GM19463 (cell line): ENCODE measurements around the gene CHST13.
A peak's percentile ranks its signal among the peaks of the same experiment; 100 is the strongest.

Experiments
- ATAC-seq: cut with Tn5 transposase; IDR thresholded peaks from one replicate; pipeline ENCODE4 v1.9.1; 2021; ENCODE audit warnings: mild to moderate bottlenecking, moderate library complexity; ENCODE audit not compliant: unreplicated experiment

Gene CHST13, protein sequence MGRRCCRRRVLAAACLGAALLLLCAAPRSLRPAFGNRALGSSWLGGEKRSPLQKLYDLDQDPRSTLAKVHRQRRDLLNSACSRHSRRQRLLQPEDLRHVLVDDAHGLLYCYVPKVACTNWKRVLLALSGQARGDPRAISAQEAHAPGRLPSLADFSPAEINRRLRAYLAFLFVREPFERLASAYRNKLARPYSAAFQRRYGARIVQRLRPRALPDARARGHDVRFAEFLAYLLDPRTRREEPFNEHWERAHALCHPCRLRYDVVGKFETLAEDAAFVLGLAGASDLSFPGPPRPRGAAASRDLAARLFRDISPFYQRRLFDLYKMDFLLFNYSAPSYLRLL

DNA sequence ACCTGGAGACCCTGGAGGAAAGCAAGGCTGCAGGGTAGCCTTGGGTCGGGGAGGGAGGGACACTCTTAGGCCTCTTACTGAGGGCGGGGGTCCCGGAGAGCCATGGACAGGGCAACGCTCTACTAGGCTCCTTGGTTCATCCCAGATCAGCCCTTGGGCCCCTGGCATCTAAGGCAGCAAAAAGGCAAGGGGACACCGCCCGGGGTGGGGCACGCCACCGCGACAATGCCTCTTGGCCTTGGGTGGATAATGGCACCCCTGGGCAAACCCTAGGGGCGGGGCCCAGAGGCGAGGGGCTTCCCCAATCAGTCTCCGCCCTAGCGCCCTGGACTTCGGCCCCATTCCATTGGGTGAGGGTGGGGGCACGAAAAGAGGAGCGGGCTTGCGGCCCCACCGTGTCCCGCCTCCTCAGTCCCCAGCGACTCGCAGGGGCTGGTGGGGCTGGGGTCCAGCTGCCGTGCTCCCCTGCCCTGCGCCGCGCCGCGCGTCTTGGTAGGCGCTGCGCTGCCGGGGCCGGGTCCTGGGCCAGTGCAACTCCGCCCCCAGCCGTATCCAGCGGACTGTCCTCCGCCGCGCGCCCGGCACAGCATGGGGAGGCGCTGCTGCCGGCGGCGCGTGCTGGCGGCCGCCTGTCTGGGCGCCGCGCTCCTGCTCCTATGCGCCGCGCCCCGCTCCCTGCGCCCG lies at the start of gene CHST13:
Gene CHST13 (plus strand): TSS at position 411 of the 684 bp plus-strand sequence. CDS start 178 bp downstream, at position 589.
- ATAC-seq: no peak

DNA sequence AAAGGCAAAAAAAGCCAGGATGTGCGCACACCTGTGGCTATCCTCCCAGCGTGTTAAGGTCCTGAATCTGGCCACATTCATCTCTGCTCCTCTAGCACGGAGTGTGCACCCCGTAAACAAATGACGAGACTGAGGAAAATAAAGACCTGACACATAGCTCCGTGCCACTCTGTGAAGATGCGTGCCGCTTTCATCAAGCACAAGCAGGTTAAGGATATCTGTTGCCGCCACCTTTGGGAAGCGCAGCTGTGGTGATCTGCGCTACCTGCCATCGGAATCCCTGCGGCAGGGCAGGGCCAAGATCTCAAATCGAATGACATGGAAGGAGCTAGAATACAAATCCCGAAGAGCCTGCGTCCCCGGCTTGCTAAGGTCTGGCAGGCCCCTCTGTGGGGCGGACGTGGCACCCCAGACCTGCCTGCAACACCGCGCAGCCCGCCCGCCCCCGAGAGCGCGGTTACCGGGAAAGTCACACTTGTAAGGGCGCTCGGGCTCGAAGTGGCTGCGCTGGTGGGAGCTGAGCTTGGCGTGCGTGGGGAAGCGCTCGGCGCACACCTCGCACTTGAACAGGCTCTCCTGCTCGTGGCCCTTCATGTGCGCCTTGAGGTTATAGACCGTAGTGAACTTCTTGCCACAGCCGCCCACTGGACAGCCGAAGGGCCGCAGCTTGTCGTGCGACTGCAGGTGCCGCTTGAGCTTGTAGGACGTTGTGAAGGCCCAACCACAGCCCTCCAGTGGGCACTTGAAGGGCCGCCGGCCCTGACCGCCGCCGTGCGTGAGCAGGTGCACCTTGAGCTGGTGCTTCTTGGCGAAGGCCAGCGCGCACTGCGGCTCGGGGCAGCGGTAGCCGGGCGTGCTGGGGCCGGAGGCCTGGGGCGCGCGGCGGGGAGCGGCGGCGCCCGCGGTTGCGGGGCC lies 49.2 kb upstream of the CHST13 start:
- peak; percentile 9 for ATAC-seq

DNA sequence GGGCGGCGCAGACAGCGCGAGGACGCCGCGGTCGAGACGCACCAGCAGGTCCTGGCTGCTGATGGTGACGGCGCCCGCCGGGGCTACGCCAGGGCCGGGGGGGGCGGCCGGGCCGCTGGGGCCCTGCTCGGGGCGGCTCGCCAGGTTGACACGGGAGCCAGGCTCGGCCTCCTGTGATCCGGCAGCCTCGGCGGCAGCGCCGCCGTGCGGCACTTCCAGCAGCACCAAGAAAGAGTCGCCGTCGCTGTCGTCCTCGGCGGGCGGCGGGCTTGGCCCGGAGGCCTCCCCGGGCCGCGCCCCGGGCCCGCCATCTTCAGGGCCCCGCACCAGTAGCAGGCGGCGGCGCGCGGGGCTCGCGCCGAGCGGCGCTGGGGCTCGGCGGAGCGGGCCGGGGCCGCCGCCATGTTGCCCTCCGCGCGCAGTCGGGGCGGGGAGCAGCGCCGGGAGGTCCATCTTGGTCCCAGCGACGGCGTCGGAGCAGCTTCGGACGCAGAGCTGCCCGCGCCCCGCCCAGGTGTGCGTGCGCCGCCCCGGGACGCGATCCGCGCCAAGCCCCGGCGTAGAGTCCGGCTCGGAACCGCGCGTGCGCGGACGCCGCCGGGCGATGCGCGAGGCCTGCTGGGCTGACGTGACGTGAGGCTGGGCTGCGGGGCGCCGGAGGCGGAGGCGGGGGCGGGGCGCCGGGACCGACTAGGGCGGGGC lies 48.4 kb upstream of the CHST13 start, which contains the start of gene ZXDC:
Gene ZXDC (minus strand): TSS at position 479 of the 702 bp plus-strand sequence. CDS start 26 bp downstream, at position 453.
- peak; percentile 81 for ATAC-seq

DNA sequence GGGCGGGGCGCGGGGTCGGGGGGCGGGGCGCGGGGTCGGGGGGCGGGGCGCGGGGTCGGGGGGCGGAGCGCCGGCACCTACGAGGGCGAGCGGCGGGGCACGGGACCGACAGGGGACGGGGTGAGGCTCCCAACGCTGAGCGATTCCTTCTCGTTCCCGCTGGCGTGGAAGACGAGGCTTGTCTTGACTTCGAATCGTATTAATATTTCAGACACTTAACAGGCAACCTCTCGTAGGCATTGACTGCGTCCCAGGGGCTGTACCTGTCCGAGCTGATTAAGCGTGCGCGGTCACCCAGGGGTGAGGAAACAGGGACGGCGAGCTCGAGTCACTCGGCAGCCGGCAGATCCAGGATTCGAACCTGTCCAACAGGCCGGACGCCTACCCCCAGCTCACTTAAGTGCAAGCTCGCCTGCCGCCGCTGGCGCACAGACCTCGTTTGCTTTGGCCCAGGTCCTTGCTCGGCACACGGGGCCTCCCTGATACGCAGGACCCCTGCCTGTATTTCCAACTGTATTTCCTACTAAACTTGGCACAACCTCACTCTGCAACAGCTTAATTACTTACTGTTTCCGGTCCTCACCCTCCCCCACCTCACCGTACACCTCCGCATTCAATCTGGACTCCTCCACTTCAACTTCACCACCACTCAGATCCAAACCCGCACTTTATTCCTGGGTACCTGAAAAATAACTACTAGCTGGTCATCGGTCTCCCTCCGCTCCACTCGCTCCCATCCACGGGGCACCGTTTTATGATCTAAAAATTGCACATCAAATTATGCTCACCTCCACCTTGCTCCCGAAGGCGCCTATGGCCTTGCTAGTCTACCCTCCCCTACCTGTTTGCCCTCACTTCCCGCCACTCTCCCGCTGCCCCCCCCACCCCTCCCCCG lies 47.5 kb upstream of the CHST13 start:
- ATAC-seq: peak; percentile 20

DNA sequence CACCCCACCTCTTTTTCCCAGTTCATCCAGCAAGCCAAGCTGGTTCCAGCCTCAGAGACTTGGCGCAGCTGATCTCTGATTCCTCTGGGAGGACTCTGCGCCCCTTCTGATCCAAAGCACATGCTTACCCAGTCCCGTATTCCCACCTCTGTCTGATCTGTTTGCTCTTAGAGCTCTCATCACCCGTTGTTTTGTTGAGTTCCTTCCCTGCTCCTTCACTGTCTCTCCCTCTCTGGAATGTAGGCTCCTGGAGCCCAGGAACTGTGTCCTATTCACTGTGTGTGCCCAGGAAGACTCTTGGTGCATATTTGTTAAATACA lies 46.9 kb upstream of the CHST13 start:
- no peak for ATAC-seq

DNA sequence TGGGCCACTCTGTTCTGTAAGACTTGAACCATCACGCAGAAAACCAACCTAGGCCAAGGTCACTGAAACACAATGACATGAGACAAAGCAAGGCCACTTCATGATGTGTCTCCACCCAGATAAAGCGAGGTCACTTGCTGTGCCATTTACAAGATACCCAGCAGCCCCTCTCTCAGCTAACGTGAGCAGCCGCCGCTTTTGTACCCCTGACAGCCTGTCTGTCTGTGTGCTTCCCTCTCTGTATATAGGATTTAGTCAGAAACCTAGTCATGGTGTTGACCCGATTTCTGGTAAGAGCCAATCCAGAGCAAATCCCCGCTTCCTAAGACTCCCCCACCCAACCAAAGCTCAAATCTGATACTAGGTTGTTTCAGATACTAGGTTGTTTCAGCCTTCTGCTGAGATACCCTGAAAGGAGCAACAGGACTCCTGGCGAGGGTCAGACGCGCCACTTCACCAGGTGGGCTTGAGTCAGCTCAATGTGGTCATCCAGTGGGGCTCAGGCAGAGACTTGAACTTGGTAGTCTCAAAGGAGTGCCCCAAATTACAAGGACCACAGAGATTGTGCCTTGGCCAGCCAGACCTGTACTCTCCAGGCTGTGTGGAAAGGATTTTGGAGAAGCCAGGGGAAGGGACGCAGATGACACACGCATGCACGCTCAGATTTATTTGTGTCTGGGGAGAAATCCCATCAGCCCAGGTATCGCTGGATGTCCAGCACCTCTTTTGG lies 45.2 kb upstream of the CHST13 start:
- no peak for ATAC-seq

DNA sequence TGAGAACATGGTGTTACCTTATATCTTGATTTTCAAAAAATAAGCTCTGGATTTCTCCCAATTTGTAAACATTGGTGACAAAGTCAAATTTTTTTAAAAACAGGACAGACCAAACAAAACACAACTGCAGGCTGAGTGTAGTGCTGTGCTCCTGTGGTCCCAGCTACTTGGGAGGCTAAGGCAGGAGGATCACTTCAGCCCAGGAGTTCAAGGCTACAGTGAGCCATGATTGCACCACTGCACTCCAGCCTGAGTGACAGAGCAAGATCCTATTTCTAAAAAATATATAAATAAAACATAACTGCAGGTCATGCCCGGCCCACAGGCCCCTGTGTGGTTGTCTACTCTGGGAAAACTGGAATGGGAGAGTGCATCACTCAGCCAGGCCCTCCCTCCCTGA lies 44.3 kb upstream of the CHST13 start:
- ATAC-seq: no peak

DNA sequence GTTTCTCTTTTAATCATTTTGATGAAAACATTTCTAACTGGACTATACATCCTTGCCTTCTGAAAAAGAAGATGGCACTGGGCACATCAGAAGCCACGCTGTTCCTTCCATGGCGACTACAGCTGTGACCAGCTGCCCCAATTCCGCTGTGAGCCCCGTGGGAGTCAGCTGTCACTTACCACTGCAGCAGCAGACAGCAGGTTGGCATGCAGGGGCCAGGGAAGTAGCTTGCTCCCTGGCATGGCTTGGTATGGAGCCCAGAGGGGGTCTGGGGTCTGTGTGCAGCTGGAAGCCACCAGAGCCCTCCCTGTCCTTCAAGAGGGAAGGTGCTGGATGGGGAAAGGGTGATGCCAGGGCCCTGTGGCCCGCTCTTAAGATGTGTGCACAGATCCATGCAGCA lies 43.7 kb upstream of the CHST13 start:
- ATAC-seq: no peak

DNA sequence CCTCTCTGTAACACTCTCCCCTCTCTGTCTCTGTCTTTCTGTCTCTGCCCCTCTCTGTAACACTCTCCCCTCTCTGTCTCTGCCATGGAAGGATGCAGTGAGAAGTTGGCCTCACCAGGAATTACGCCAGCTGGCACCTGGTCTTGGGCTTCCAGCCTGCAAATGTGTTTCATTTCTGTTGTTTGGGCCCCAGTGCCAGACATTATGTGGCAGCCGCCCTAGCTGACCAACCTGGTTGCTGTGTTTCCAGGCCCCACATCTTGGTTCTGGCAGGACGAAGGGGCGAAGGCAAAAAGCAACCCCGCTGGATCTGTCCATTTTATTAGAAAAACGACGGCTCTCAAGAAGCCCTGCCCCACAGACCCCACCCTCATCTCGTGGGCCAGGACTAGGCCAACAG lies 43.1 kb upstream of the CHST13 start:
- no peak for ATAC-seq

DNA sequence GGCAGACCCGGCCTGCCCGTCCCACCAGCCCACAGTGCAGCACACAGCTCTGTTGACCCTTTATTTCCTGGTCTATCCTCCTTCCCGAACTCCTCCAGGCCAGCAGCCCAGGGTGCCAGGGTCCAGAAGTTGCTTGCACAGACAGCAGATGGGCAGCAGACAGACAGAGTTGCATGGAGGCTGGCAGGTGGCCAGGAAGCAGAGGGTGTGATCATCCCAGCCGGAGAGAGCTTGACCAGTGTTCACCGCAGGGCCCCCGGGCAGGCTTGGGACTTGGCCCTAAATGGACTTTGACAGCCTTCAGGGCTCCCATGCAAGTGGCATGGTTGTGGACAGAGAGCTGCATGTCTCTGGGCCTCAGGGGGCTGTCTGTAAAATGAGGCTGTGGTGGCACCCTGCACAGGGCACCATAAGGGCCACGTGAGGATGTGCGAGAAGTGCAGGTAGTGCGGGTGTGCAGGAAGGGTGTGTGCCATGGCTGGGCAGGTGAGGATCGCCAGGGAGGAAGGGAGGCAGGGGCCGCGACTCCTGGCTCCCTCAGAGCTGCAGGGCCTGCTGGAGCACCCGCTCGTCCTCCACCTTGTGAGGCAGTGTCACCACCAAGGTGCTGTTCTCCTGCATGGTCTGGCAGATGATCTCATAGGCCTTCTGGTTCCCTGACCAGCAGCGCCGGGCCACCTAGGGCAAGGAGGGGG lies 42.0 kb upstream of the CHST13 start:
- ATAC-seq: no peak

DNA sequence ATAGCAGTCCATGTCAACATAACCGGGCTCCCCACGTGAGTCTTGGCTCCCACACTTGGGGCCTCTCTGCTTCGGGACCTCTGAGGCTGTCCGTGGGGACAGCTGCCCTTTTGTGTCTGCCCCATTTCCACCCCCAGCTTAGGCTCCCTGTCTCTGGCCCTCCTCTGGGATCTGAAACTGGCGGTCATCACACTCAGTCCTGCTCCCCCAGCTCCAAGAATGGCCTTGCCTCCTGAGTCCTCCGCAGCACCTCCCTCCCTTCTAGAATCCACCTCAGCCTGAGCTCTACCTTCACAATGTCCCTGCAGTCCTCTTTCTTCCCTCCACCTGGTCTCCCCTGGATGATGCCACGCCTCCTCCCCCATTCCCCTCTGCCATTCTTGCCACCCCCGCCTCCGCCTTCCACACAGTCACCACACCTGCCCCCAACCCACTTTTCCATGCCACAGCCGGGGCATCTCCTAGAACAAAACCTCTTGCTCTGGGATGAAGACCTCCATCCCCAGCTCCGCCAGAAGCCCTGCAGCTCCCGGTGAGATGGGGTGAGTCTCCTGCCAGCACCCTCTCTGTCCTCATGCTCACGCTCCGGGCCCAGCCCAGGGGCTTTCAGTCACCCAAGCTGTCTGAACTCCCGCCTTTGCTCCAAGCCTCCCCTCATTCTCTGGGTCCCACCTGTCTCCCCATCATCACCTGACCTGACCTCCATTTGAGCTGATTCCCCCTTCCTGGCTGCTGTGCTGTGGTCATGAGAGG lies 41.3 kb upstream of the CHST13 start:
- ATAC-seq: no peak

DNA sequence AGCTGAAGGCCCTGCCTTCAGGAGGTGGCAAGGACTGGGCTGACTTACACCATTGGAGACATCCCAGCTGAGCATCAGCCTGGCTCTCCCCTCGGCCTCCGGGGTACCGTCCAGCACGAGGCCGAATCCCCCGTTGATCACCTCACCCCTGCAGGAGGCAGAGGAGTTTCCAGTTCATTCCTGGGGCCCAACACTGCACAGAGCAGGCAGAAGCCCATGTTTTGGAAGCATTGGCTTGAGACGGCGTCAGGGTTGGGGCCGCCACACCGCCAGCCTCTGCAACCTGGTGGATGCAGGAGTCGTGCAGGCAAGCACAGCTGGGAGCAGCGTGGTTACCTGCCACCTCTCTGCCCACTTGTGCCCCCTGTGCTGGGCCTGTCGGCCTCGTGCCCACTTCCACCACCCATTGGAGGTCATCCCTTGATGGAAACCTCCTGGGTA lies 40.6 kb upstream of the CHST13 start:
- ATAC-seq: no peak

DNA sequence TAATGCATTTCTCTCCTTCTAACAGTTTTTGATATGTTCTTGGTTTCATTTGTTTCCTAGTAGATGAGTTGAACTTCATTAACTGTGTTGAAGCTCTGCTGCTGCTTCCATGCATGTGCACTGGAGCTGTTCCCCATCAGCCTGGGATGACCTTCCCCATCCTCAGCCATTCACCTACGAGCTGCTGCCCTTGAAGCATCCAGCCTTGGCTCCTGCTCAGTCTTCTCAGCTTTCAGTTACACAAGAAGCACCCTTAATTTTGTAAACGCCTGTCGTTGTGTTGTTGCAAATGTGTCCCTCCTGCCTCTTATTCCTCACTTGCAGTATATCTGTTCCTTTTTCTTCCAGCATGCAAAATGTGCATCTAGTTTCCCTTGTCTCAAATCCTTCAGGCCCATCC lies 39.8 kb upstream of the CHST13 start:
- no peak for ATAC-seq

DNA sequence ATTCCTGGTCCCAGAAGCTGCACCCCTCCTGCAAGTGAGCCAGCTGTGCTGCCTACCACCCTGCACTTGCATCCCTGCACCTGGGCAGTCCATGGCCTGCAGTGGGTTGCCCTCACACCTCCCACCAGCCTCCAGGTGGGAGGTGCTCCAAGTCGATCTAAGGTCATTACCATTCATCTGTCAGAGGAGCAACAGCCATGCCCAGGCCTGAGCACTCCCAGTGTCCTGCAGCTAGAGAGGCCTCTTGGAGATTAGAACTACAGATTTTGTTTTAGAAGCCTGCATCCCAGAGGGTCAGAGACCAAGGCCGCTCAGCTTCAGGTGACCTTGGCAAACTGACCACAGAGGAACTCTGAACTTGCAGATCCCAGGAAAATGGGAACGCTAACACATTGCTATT lies 39.3 kb upstream of the CHST13 start:
- no peak for ATAC-seq

DNA sequence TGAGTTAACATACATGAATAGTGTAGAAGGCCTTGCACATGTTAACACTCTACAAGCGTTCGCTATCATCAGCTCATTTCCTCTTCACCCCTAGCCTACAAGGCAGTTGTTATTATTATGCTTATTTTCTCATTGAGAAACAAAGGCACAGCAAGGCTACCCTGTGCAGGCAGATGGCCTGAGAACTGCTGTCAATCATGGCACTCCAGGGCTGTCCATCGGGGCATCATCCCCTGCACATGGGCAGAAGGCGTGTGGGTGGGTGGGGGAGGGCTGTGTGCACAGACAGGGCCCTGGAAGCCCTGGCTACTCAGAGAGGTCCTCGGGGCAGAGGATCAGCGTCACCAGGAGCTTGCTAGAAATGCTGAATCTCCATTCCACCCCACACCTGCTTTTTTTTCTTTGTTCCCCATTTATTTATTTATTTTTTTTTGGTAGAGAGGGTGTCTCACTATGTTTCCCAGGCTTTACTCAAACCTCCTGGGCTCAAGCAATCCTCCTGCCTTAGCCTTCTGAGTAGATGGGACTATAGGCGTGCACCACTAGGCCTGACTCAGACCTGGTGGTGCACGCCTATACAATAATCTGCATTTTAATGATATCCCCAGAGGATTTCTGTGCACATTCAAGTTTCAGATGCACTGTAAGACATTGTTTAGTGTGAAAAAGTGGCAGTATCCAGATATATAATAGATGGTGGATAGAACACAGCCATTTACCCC lies 38.6 kb upstream of the CHST13 start:
- ATAC-seq: no peak

DNA sequence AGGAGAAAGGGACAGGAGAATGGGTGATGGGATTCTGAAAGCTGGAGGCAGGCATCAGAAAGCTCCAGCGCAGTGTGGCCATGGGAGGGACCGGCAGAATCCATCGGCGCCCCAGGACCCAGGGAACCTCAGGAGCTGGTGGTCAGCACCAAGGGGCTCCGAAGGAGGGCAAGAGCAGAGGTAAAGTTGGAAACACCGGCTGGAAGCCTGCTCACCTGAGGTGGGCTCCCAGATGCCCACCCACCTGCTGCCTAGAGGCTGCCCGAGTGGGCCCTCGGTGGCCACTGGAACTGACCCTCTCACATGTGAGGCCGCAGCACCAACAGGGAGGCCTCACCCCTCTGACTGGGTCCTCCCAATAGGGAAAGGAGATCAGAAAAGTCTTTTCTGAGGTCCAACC lies 38.0 kb upstream of the CHST13 start:
- no peak for ATAC-seq

DNA sequence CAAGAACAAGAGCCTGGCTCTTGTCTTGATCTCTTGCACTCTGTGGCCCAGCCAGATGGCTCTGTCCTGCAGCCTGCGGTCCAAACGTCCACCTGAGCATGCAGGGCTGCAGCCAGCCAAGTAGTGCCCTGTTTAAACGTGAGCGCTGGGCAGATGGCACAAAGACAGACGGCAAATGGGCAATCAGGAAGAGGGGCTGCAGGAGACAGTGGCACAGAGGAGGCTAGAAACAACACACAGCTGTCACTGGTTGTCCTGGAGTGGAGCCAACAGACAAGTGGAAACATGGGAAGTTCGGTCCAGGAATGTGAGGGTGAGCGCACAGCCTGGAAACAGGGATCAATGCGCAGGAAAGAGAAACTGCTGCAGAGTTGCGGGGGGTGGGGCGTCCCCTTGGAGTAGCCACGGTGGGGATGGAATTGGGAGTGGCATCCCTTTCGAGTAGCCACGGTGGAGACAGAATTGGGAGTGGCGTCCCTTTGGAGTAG lies 37.6 kb upstream of the CHST13 start:
- ATAC-seq: no peak
